GM12801 (cell line): ENCODE measurements around the gene CACNA1I.

Source experiments
- TF ChIP-seq, protein P1 (sequence below): IDR thresholded peaks from one replicate; pipeline ENCODE4 v1.5.1; 2011; ENCODE audit warnings: control low read depth; ENCODE audit not compliant: insufficient read length; ENCODE audit errors: extremely low read depth

CACNA1I gene

GRCh38 chr22:39570665-39571064 lies at the start of gene CACNA1I:
TSS of gene CACNA1I (plus strand) at chr22:39570753. CDS start at chr22:39570753, 0 bp downstream.
- TF ChIP-seq, protein P1, sequence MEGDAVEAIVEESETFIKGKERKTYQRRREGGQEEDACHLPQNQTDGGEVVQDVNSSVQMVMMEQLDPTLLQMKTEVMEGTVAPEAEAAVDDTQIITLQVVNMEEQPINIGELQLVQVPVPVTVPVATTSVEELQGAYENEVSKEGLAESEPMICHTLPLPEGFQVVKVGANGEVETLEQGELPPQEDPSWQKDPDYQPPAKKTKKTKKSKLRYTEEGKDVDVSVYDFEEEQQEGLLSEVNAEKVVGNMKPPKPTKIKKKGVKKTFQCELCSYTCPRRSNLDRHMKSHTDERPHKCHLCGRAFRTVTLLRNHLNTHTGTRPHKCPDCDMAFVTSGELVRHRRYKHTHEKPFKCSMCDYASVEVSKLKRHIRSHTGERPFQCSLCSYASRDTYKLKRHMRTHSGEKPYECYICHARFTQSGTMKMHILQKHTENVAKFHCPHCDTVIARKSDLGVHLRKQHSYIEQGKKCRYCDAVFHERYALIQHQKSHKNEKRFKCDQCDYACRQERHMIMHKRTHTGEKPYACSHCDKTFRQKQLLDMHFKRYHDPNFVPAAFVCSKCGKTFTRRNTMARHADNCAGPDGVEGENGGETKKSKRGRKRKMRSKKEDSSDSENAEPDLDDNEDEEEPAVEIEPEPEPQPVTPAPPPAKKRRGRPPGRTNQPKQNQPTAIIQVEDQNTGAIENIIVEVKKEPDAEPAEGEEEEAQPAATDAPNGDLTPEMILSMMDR, result no peak

- TF ChIP-seq, protein P1, result no peak
These were observed 47.8 kb upstream of the CACNA1I start for GRCh38 chr22:39522567-39523300.

DNA sequence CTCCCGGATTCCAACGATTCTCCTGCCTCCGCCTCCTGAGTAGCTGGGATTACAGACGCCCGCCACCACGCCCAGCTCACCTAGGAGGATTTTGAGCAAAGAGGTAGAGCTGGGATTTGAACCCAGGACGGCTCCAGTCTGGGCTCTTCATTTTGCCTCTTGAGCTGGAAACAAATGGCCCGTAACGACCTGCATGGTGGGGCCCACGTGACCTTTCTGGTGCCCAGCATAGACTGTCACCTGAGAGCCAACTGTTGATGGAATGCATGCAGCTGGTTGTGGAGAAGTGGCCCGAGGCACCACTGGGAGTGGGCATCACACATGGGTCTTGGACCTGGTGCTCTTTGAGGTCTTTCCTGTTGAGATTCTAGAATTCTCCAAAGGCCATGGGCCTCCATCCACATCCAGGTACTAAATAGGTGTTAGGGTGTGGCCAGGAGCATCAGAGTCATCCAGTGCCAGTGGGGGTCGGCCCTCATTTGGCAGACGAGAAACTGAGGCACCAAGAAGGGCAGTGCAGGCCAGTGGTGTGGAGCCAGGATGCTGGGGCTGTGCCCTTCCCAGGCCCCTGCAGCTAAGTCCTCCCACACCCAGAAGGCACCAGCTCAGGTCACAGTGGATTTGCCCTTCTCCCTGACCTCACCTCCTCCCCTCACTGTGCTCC lies 46.3 kb upstream of the CACNA1I start:
- TF ChIP-seq, protein P1, result no peak

DNA sequence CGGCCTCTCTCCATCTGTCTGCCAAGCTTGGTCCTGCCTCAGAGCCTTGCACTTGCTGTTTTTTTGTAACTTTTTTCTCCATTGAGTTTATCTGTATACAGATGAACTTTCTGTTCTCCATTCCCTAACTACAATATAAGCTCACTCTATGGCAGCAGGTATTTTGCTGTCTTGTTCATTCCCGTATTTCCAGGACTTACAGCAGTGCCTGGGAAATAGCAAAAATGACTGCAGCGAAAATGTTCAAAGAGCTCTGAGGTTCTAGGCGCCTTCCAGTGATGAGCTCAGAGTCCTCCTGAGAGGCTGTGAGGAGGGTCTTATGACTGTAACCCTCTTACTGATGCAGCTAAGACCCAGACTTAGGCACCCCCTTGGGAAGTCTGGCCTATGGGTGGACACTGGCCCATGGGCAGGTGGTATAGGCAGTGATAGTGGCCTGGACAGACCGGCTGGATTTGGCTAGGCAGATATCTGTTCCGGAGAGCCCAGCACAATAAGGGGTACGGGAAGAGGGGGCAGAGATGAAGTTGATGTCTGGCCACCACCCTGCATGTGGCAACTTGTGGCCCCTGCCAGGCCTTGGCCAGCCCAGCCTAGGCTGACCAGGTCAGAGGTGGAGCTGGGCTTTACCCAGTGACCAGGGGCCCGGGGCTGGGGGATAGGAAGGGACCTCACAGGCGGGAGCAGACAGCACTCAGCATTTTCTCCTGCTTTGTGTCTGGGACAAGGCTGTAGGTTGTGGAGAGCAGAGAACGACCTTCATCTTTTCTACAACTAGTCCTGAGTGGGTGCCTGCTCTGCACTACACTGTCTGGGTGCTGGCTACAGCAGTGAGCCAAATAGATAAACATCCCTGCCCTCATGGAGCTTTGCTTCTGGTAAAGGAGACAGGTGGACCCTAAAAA lies 45.5 kb upstream of the CACNA1I start:
- TF ChIP-seq, protein P1, result no peak

GRCh38 chr22:39525658-39525975 lies 44.9 kb upstream of the CACNA1I start:
- TF ChIP-seq, protein P1, result no peak

- TF ChIP-seq, protein P1, result no peak
These were observed 43.8 kb upstream of the CACNA1I start for GRCh38 chr22:39526736-39527171.

- TF ChIP-seq, protein P1, result no peak
These were observed 43.0 kb upstream of the CACNA1I start for GRCh38 chr22:39527481-39527961.
